GM23338 (cell line): Measurements from ENCODE around the gene FBXW12. TPM values are rescaled to one million over a fixed set of nuclear protein-coding genes. Genes with fewer than 3 reads are reported as not detected.
"Not testable (repeated sequence)": the region's sequence is repeated elsewhere in the genome, so short reads cannot be mapped to it uniquely, and the experiment has no call there.

ENCODE experiments used
- ATAC-seq: fragments of 200-7000 bp; cut with Tn5 transposase; 3 replicates; pipeline ENCODE4 v1.9.1; 2020
- DNase-seq: peaks from one replicate; pipeline ENCODE4 v3.0.0-alpha.2; 2015; ENCODE audit warnings: low spot score
- H2AFZ ChIP-seq: fragments of 200-600 bp; sonication (generic); 2 replicates; pipeline ENCODE4 v1.8.0; 2016; ENCODE audit warnings: antibody characterized with exemption, mild to moderate bottlenecking, moderate library complexity
- H3F3A ChIP-seq: fragments of 200-600 bp; sonication (generic); replicated peaks from 2 replicates; pipeline ENCODE4 v1.8.0; 2017; ENCODE audit warnings: antibody characterized with exemption, mixed run types, low read depth
- H3K27ac ChIP-seq: fragments of 200-600 bp; sonication (generic); 2 replicates; pipeline ENCODE4 v1.6.1; 2016; ENCODE audit warnings: low read depth
- H3K27me3 ChIP-seq: fragments of 200-600 bp; sonication (generic); 2 replicates; pipeline ENCODE4 v1.8.0; 2016; ENCODE audit warnings: mild to moderate bottlenecking, mixed run types, moderate library complexity; ENCODE audit not compliant: insufficient read depth
- H3K36me3 ChIP-seq: fragments of 200-600 bp; sonication (generic); 2 replicates; pipeline ENCODE4 v1.8.0; 2016; ENCODE audit warnings: mild to moderate bottlenecking; ENCODE audit not compliant: insufficient read depth
- H3K4me1 ChIP-seq: fragments of 200-600 bp; sonication (generic); 2 replicates; pipeline ENCODE4 v1.8.0; 2016; ENCODE audit warnings: mild to moderate bottlenecking, moderate library complexity; ENCODE audit not compliant: insufficient read depth
- H3K4me2 ChIP-seq: fragments of 200-600 bp; sonication (generic); 2 replicates; pipeline ENCODE4 v1.7.1; 2017; ENCODE audit warnings: mixed run types
- H3K4me3 ChIP-seq: fragments of 200-600 bp; sonication (generic); 2 replicates; pipeline ENCODE4 v1.6.1; 2016; ENCODE audit warnings: mixed run types
- H3K79me2 ChIP-seq: fragments of 200-600 bp; sonication (generic); replicated peaks from 2 replicates; pipeline ENCODE4 v1.8.0; 2017; ENCODE audit warnings: mild to moderate bottlenecking; ENCODE audit not compliant: insufficient read depth
- H3K9me2 ChIP-seq: fragments of 200-600 bp; sonication (generic); 2 replicates; pipeline ENCODE4 v1.8.0; 2017; ENCODE audit not compliant: insufficient read depth
- H4K20me1 ChIP-seq: fragments of 200-600 bp; sonication (generic); replicated peaks from 2 replicates; pipeline ENCODE4 v1.8.0; 2017; ENCODE audit warnings: mild to moderate bottlenecking; ENCODE audit not compliant: insufficient read depth
- H3K27ac Mint-ChIP-seq: 2 replicates; pipeline ENCODE4 v1.8.0; 2020; ENCODE audit warnings: inconsistent platforms, mild to moderate bottlenecking, moderate library complexity, mixed read lengths
- H3K27me3 Mint-ChIP-seq: 3 replicates; pipeline ENCODE4 v1.8.0; 2022; ENCODE audit warnings: low read depth, mild to moderate bottlenecking, moderate library complexity, mixed read lengths, inconsistent platforms; ENCODE audit not compliant: insufficient read depth, poor library complexity
- H3K36me3 Mint-ChIP-seq: 3 replicates; pipeline ENCODE4 v1.8.0; 2021; ENCODE audit warnings: low read depth, mild to moderate bottlenecking, inconsistent platforms, moderate library complexity, mixed read lengths
- H3K4me1 Mint-ChIP-seq: 3 replicates; pipeline ENCODE4 v1.8.0; 2020; ENCODE audit warnings: mild to moderate bottlenecking, inconsistent platforms, mixed read lengths
- H3K4me3 Mint-ChIP-seq: 3 replicates; pipeline ENCODE4 v1.8.0; 2021; ENCODE audit warnings: moderate library complexity, mild to moderate bottlenecking, inconsistent platforms, mixed read lengths
- H3K9me3 Mint-ChIP-seq: 3 replicates; pipeline ENCODE4 v1.8.0; 2020; ENCODE audit warnings: moderate library complexity, mild to moderate bottlenecking, inconsistent platforms, mixed read lengths
- CREB1 ChIP-seq: fragments of 250-450 bp; sonication (Bioruptor Pico); IDR thresholded peaks from 2 replicates; pipeline ENCODE4 v1.5.0; 2020; ENCODE audit warnings: low read depth, mild to moderate bottlenecking, moderate library complexity
- CTCF ChIP-seq, 2 experiments: fragments of 200-600 bp in 1 of 2; sonication (generic) in 1 of 2; conservative IDR thresholded peaks; 2 replicates each; pipeline versions ENCODE4 v1.5.1 to v1.6.1; 2016 to 2017; ENCODE audit warnings: antibody characterized with exemption in 2 of 2, low read depth in 2 of 2, mild to moderate bottlenecking in 2 of 2, moderate library complexity in 1 of 2
- ETS1 ChIP-seq: IDR thresholded peaks from 2 replicates; pipeline ENCODE4 v1.6.1; 2016; ENCODE audit warnings: antibody characterized with exemption
- EZH2 ChIP-seq: fragments of 200-600 bp; sonication (generic); IDR thresholded peaks from one replicate; pipeline ENCODE4 v1.8.0; 2017; ENCODE audit warnings: antibody characterized with exemption, mild to moderate bottlenecking, low read depth; ENCODE audit not compliant: unreplicated experiment
- JUNB ChIP-seq: IDR thresholded peaks from one replicate; pipeline ENCODE4 v1.6.1; 2016; ENCODE audit warnings: antibody characterized with exemption; ENCODE audit not compliant: unreplicated experiment
- NANOG ChIP-seq: IDR thresholded peaks from 2 replicates; pipeline ENCODE4 v1.6.1; 2016; ENCODE audit warnings: antibody characterized with exemption, borderline replicate concordance
- REST ChIP-seq: IDR thresholded peaks from one replicate; pipeline ENCODE4 v1.6.1; 2018; ENCODE audit warnings: antibody characterized with exemption; ENCODE audit not compliant: unreplicated experiment
- STAT1 ChIP-seq: IDR thresholded peaks from one replicate; pipeline ENCODE4 v1.6.1; 2016; ENCODE audit warnings: antibody characterized with exemption; ENCODE audit not compliant: unreplicated experiment
- ZNF114 ChIP-seq: fragments of 250-450 bp; sonication (Bioruptor Pico); IDR thresholded peaks from 2 replicates; pipeline ENCODE4 v1.5.0; 2020; ENCODE audit warnings: mild to moderate bottlenecking, moderate library complexity
- ZNF462 ChIP-seq: fragments of 250-450 bp; sonication (Bioruptor Pico); IDR thresholded peaks from 2 replicates; pipeline ENCODE4 v1.5.0; 2020; ENCODE audit warnings: mild to moderate bottlenecking, moderate library complexity
- polyA plus RNA-seq: library from polyadenylated mRNA; unstranded; fragments of >200 nt; fragmentation: Nextera tagmentation; extraction: Ambion mirVana; gene quantifications from 2 replicates; pipeline ENCODE4 v1.2.1, GENCODE V29; 2016
- total RNA-seq: library from RNA; depleted of rRNA; stranded (reverse); fragments of >200 nt; shearing (Covaris generic); gene quantifications from 2 replicates; pipeline ENCODE4 v1.2.3, GENCODE V29; 2014

Gene FBXW12
- total and polyA plus RNA-seq, 2 experiments from 2014 or later, result 0.73 TPM; not detected in 1

- not testable (repeated sequence) for H3K4me3 ChIP-seq, DNase-seq, H2AFZ ChIP-seq, H3K27me3 Mint-ChIP-seq, H3K4me1 ChIP-seq, H3K27me3 ChIP-seq, H3K4me2 ChIP-seq, H4K20me1 ChIP-seq, H3K27ac ChIP-seq, H3K4me3 Mint-ChIP-seq, H3K4me1 Mint-ChIP-seq, H3K36me3 ChIP-seq, H3K27ac Mint-ChIP-seq, H3K9me2 ChIP-seq, ATAC-seq, H3K36me3 Mint-ChIP-seq, H3F3A ChIP-seq, H3K9me3 Mint-ChIP-seq, H3K79me2 ChIP-seq
Measured at GRCh38 chr3:48337536-48337935, 34.5 kb upstream of the FBXW12 start.

- Histone ChIP-seq H3K4me1 (no peaks in the 10 kb centered on the region), H2AFZ (no peak overlapping the region), H3K27ac (no peak overlapping the region), H3K4me3 (no peak overlapping the region), H4K20me1 (no peaks in the 10 kb centered on the region), H3K27me3 (no peaks in the 10 kb centered on the region), H3K79me2 (no peaks in the 10 kb centered on the region), H3K9me2 (peaks cover 8% of the 10 kb centered on the region; the same call in 1 of the 2 replicates), H3F3A (0 out of 2 replicates have a peak, but pooled peaks cover 3% of the 10 kb centered on the region), H3K36me3 (no peaks in the 10 kb centered on the region), H3K4me2 (no peak overlapping the region)
- H3K4me3 Mint-ChIP-seq, result no peak overlapping the region
- H3K36me3 Mint-ChIP-seq, result no peaks in the 10 kb centered on the region
- DNase-seq, result no peak
- H3K27me3 Mint-ChIP-seq, result peaks cover 2% of the 10 kb centered on the region
- no peak for ATAC-seq
- no peak overlapping the region for H3K27ac Mint-ChIP-seq
- no peaks in the 10 kb centered on the region for H3K4me1 Mint-ChIP-seq
- no peaks in the 10 kb centered on the region for H3K9me3 Mint-ChIP-seq
- TF ChIP-seq STAT1 (no peak), CREB1 (no peak), NANOG (no peak), ZNF114 (no peak), JUNB (no peak), CTCF (conservative IDR thresholded peaks at IDR 0.05; ENCODE audit: low read depth in 2 of 2) (no peak), REST (no peak), EZH2 (no peak), ZNF462 (CRISPR knock-in tag) (no peak), ETS1 (no peak)
Measured at GRCh38 chr3:48338635-48339034, 33.4 kb upstream of the FBXW12 start.
